ENCODE data around the gene PRKAR1B.

DNA sequence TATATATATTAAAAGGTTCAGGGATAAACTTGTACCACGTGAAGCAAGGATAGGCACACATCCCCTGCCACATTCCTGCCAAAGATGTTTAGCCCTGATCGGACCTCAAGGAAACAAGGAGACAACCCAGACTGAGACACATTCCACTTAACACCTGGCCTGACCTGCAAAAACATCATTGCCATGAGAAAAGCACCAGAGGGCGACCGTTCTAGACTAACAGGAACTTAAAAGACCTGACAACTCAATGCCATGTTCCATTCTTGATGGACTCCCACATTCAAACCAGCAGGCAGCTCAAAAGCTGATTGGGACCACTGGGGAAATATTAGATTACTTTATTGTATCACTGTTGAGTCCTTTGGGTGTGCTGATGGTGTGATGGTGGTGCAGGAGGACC is 199.4 kb downstream of the PRKAR1B start:
- TF ChIP-seq, protein P1, sequence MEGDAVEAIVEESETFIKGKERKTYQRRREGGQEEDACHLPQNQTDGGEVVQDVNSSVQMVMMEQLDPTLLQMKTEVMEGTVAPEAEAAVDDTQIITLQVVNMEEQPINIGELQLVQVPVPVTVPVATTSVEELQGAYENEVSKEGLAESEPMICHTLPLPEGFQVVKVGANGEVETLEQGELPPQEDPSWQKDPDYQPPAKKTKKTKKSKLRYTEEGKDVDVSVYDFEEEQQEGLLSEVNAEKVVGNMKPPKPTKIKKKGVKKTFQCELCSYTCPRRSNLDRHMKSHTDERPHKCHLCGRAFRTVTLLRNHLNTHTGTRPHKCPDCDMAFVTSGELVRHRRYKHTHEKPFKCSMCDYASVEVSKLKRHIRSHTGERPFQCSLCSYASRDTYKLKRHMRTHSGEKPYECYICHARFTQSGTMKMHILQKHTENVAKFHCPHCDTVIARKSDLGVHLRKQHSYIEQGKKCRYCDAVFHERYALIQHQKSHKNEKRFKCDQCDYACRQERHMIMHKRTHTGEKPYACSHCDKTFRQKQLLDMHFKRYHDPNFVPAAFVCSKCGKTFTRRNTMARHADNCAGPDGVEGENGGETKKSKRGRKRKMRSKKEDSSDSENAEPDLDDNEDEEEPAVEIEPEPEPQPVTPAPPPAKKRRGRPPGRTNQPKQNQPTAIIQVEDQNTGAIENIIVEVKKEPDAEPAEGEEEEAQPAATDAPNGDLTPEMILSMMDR (IDR thresholded peaks at IDR 0.05), result no peak
- no peak for TF ChIP-seq POLR2A (IDR thresholded peaks at IDR 0.05)

All from thyroid gland (tissue), 4 donors.